HG03039 (cell line): Measurements from ENCODE around the gene DBF4.
"Not testable (repeated sequence)": the region's sequence is repeated elsewhere in the genome, so short reads cannot be mapped to it uniquely, and the experiment has no call there.

ENCODE experiments used
- ATAC-seq: cut with Tn5 transposase; IDR thresholded peaks from one replicate; pipeline ENCODE4 v1.9.1; 2021; ENCODE audit warnings: mild to moderate bottlenecking, moderate library complexity; ENCODE audit not compliant: unreplicated experiment

Gene DBF4

GRCh38 chr7:87878208-87878735 is 2.0 kb downstream of the DBF4 start:
- ATAC-seq, result no peak

DNA sequence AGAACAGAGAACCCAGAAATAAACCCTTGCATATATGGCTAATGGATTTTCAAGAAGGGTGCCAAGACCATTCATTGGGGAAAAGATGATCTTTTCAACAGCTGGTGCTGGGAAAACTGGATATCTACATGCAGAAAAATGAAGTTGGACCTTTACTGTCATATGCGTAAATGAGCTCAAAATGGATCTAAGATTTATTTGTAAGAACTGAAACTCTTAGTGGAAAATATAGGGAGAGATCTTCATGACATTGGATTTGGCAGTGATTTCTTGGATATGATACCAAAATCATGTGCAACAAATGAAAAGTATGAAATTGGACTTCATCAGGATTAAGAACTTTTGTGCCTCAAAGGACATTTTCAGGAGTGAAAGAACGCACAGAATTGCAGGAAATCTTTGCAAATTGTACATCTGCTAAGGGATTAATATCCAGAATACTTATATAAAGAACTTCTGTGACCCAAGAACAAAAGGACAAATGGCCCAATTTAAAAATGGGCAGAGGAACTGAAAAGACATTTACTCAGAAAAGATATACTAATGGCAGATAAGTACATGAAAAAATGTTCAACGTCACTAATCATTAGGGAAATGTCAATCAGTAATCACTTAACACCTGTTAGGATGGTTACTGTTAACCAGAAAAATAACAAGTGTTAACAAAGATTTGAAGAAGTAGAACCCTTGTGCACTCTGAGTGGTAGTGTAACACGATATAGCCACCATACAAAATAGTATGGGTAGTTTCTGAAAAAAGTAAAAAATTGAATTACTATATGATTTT is 6.1 kb downstream of the DBF4 start:
- ATAC-seq, result no peak

GRCh38 chr7:87885018-87885417 is 8.7 kb downstream of the DBF4 start:
- ATAC-seq, result no peak

DNA sequence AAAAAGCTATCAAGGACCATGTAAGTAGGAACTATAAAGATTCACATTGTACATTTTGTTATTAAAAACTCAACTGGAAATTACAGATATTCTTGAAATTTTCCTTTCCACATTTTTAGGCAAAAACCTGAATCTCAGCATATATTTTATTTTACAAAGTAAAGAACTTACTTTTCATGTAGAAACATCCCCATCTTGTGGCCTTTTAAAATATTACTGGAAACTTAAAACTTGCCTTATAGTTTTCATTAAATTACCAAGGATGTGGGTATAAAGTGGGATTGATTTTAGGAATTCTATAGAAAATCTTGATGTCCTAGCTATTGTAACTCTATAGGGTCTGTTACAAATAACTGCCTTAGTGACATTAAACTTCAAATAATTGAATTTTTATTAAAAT is 10.6 kb downstream of the DBF4 start:
- ATAC-seq, result no peak

DNA sequence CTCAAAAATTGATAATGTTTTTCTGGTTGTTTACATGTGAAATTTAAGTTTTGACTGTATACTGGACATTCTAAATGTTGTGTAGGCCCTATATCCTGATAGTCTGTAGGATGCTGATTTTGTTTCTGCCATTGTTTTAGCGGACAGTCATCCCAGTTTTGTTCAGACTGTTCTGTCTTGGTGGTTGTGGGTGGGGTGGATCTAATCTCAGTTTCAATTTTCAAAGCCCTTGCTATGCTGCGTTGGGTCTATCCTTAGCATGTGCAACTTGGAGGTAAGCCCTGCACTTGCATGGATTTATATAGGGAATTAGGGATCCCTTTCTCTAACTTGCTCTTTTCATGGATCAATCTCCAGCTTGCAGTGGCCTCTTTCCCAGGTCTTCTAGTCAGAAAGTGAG is 19.1 kb downstream of the DBF4 start:
- no peak for ATAC-seq

DNA sequence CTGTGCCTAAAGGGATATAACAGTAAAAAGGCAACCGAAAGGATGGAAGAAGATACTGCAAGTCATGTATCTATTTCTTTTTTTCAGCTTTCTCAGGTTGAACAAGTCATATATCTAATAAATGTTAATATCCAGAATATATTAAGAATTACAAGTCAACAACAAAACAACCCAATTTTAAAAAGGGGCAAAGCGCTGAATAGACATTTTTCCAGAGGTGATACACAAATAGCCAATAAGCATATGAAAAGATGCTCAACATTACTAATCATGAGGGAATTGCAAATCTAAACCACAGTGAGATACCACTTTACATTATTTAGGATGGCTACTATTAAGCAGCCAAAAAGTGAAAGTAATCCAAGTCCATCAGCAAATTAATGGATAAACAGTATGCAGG is 23.0 kb downstream of the DBF4 start:
- no peak for ATAC-seq

- ATAC-seq, result not testable (repeated sequence)
These were observed 31.0 kb downstream of the DBF4 start for GRCh38 chr7:87907136-87907906.

DNA sequence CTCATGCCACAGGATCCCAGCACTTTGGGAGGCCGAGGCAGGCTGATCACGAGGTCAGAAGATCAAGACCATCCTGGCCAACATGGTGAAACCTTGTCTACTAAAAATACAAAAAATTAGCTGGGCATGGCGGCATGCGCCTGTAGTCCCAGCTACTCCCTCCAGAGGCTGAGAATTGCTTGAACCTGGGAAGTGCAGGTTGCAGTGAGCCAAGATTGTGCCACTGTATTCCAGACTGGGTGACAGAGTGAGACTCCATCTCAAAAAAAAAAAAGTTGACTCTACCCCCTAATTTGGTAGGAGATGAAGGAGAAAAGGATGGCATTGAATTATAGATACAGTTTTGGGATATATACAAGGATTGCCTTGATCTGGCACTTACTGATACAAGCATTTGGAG is 32.5 kb downstream of the DBF4 start:
- ATAC-seq, result not testable (repeated sequence)

GRCh38 chr7:87912121-87912520 is 35.8 kb downstream of the DBF4 start:
- ATAC-seq, result no peak

DNA sequence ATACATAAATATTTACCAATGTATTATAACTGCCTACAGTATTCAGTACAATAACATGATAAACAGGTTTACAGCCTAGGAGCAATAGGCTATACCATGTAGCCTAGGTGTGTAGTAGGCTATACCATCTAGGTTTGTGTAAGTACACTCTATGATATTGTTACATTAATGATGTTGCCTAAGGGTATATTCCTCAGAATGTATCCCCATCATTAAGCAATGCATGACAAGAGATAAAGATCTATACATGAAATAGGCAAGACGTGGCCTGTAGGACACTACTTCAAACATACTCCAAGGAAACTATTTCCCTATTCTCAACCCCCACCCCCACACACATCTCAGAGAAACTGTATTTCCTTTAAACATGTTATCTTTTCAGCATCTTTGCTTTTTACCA is 42.4 kb downstream of the DBF4 start:
- no peak for ATAC-seq

- no peak for ATAC-seq
These were observed 43.6 kb downstream of the DBF4 start for GRCh38 chr7:87919875-87920274.

GRCh38 chr7:87920578-87920977 is 44.3 kb downstream of the DBF4 start:
- no peak for ATAC-seq

- not testable (repeated sequence) for ATAC-seq
These were observed 46.6 kb downstream of the DBF4 start for GRCh38 chr7:87922759-87923395.

DNA sequence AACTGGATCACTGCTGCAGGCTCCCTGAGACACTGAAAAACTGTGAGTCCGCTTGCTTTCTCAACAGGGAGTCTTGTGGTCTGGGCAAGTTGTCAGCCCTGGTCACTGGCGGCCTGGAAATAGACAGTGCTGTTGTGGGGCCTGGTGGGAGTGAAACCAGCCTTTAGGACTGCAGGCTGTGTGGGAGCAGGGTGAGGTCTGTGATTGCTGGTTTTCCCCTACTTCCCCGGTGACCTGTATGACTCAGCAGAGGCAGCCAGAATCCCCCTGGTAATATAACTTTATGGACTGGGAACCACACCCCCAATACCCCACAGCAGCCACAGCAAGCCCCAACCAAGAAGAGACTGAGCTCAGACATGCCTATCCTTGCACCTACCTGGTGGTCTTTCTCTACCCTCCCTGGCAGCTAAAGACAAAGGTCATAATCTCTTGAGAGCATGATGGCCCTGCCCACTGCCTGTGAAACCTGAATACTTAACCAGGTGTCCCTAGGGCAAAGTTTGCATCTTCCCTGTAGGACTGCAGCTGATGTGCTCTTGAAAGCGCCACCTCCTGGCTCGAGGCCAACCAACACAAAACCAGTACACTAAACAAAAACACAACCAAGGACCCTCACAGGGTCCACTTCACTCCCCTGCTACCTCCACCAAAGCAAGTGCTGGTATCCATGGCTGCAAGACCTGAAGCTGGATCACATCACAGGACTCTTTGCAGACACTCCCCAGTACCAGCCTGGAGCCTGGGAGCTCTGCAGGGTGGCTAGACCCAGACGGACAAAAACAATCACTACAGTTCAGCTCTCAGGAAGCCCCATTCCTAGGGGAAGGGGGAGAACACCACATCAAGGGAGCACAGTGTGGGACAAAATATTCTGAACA is 50.5 kb downstream of the DBF4 start:
- ATAC-seq, result peak; percentile 99

GRCh38 chr7:87933605-87933952 is 57.3 kb downstream of the DBF4 start:
- peak; percentile 12 for ATAC-seq

- peak; percentile 99 for ATAC-seq
These were observed 57.8 kb downstream of the DBF4 start, which contains the start of gene ADAM22 for GRCh38 chr7:87933953-87934698. Gene ADAM22 (plus strand): TSS chr7:87934251. CDS start chr7:87934466, 215 bp downstream.

DNA sequence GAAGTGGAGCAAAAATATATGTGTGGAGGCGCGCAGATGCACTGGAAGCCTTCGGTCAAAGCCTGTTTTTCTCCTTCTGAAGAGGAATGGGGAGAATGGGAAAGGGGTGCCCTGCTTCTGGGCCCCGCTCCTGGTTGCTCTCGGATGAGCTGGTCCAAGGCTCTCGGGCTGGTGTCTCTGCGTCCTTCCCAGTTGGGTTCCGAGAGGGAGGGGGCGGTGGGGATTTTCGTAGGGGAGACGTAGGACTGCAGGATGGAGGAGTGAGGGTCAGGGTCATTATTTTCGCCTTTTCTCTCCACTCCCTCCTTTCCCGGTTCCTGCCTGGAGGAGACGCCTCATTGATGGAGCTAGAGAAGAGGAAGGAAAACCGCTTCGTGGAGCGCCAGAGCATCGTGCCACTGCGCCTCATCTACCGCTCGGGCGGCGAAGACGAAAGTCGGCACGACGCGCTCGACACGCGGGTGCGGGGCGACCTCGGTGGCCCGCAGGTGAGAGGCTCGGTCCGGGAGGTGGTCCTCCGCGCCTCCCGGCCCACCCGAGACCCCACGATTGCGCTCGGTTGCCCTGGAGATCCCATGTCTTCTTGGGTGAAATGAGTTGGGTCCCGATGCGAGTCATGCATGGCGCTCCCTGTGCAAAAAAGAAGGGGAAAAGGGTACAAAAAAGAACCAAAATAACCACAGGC is 58.5 kb downstream of the DBF4 start:
- ATAC-seq, result no peak

DNA sequence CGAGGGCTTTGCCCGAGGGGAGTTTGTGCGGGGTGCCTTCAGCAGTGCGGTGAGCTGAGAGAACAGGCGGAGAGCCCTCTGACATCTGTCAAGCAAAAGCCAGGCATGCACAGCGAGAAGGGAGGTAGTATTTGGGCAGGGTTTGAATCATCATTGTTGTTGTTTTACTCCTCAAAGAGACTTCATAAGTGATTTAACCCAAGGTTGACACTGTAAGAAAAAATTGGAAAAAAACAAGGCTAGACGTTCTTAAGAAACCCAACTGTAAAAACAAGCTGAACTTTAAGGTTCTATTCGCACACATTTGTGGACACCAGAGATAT is 59.1 kb downstream of the DBF4 start:
- no peak for ATAC-seq

DNA sequence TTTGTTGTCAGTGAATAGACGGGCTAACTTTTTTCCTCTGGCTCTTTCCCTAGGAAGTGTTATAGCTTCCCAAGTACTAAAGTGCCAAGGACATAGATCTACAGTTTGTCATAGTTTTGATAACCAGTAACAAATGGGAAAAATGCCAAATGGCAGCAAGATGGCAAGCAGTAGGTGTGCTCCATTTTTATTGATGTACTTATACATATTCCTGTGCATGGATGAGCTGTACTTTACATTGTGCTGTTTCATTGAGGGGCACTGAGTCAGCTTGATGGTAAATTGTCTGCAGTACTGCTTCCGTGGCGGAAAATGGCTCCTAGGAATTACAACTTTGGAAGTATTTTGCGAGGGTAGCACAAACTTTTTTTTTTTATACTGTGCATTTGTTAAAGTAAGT is 64.8 kb downstream of the DBF4 start:
- no peak for ATAC-seq
